ENCODE data around the gene TRIM38.

Gene TRIM38

DNA sequence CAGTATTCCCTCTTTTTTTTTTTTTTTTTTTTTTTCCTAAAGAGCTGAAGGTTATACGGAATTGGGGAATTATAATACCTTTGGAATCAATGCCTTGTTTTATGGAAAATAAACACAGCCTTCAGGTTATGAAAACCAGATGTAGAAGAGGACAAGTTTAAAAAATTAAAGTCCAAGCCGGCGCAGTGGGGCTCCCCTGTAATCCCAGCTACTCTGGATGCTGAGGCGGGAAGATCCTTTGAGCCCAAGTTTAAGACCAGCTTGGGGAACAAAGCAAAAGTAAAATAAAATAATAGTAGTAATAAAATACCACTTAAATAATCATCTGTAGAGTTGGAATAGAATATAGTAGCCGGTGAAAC lies 57.3 kb downstream of the TRIM38 start:
- no peaks in the 10 kb centered on the region for H3K27me3 Mint-ChIP-seq
- H3K27ac Mint-ChIP-seq: peak overlapping the region; percentile 99
- no peak for DNase-seq
- peaks cover 10% of the 10 kb centered on the region for H3K9me3 Mint-ChIP-seq
- peaks cover 7% of the 10 kb centered on the region for H3K36me3 Mint-ChIP-seq (ENCODE audit: low read depth)
- H3K4me3 Mint-ChIP-seq: peak overlapping the region; percentile 84
- peaks cover 65% of the 10 kb centered on the region for H3K4me1 Mint-ChIP-seq (ENCODE audit: low read depth)

- peak; percentile 80 for DNase-seq
- peaks cover 10% of the 10 kb centered on the region for H3K9me3 Mint-ChIP-seq
These were observed 57.9 kb downstream of the TRIM38 start for GRCh38 chr6:26020329-26021000.

DNA sequence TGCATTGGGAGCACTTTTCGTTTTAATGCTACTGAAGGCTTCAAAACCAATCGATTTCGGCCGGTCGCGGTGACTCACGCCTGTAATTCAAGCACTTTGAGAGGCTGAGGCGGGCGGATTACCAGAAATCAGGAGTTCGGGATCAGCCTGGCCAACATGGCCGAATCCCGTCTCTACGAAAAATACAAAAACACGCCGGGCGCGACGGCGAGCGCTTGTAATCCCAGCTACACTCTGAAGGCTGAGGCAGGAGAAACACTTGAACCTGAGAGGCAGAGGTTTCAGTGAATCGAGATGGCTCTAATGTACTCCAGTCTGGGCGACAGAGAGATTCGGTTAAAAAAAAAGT lies 58.4 kb downstream of the TRIM38 start:
- Mint-ChIP-seq H3K27ac (peak overlapping the region; percentile 99), H3K4me1 (ENCODE audit: low read depth) (peaks cover 74% of the 10 kb centered on the region), H3K4me3 (peak overlapping the region; percentile 84), H3K36me3 (ENCODE audit: low read depth) (peaks cover 7% of the 10 kb centered on the region), H3K27me3 (no peaks in the 10 kb centered on the region), H3K9me3 (peaks cover 10% of the 10 kb centered on the region)
- DNase-seq: peak; percentile 72

More at GRCh38 chr6:26020329-26021000, 57.9 kb downstream of the TRIM38 start:
- Mint-ChIP-seq H3K27me3 (no peaks in the 10 kb centered on the region), H3K4me1 (ENCODE audit: low read depth) (peaks cover 69% of the 10 kb centered on the region), H3K27ac (peak overlapping the region; percentile 99), H3K4me3 (peak overlapping the region; percentile 84), H3K36me3 (ENCODE audit: low read depth) (peaks cover 7% of the 10 kb centered on the region)

DNA sequence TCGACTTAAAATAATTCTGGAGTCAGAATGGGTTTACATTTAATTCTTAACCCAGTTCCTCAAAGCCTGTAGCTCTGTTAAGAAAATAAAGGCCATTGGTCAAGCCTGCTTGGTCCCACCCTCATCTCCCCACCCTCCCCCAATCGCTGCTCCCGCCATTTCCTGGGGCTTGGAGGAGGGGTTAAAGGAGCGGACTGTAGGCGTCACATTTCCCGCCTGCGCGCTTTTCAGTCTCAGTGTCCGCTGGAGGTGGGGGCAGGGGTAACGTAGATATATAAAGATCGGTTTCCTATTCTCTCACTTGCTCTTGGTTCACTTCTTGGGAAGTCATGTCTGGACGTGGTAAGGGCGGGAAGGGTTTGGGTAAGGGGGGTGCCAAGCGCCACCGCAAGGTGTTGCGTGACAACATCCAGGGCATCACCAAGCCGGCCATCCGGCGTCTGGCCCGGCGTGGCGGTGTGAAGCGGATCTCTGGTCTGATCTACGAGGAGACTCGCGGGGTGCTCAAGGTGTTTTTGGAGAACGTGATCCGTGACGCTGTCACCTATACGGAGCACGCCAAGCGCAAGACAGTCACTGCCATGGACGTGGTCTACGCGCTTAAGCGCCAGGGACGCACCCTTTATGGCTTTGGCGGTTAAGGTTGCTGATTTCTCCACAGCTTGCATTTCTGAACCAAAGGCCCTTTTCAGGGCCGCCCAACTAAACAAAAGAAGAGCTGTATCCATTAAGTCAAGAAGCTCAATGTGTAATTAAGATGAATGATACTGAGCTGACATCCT lies 58.9 kb downstream of the TRIM38 start:
- peaks cover 10% of the 10 kb centered on the region for H3K9me3 Mint-ChIP-seq

DNA sequence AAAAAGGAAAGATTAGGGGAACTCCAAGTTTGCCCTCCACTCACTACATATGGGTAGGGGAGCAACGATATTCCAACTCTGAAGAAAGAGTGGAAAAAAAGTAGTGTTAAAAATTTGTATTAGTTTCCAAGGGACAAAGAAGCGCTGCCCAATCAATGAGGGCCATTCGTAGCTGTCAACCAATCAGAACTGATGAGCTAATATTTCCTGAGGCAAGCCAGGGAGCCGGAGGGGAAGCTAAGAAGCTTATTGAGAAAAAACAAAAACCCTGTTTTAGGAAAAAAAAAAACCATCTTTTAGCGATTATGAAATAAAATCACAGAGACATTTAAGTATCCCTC lies 59.5 kb downstream of the TRIM38 start:
- no peaks in the 10 kb centered on the region for H3K27me3 Mint-ChIP-seq
- H3K27ac Mint-ChIP-seq: peak overlapping the region; percentile 99
- H3K9me3 Mint-ChIP-seq: peaks cover 10% of the 10 kb centered on the region
- no peak for DNase-seq
- H3K4me1 Mint-ChIP-seq (ENCODE audit: low read depth): peaks cover 77% of the 10 kb centered on the region
- H3K36me3 Mint-ChIP-seq (ENCODE audit: low read depth): peaks cover 12% of the 10 kb centered on the region
- peak overlapping the region; percentile 84 for H3K4me3 Mint-ChIP-seq

More for the DNA sequence above, 58.9 kb downstream of the TRIM38 start:
- H3K27ac Mint-ChIP-seq: peak overlapping the region; percentile 99
- H3K4me1 Mint-ChIP-seq (ENCODE audit: low read depth): peaks cover 77% of the 10 kb centered on the region
- H3K4me3 Mint-ChIP-seq: peak overlapping the region; percentile 84
- H3K27me3 Mint-ChIP-seq: no peaks in the 10 kb centered on the region
- H3K36me3 Mint-ChIP-seq (ENCODE audit: low read depth): peaks cover 7% of the 10 kb centered on the region
- peak; percentile 84 for DNase-seq

- Mint-ChIP-seq H3K36me3 (ENCODE audit: low read depth) (peaks cover 13% of the 10 kb centered on the region), H3K27ac (peak overlapping the region; percentile 99), H3K27me3 (no peaks in the 10 kb centered on the region), H3K4me3 (peak overlapping the region; percentile 84), H3K9me3 (peaks cover 10% of the 10 kb centered on the region), H3K4me1 (ENCODE audit: low read depth) (peaks cover 77% of the 10 kb centered on the region)
- DNase-seq: no peak
These were observed 60.1 kb downstream of the TRIM38 start for GRCh38 chr6:26022737-26023136.

- Mint-ChIP-seq H3K4me1 (ENCODE audit: low read depth) (peaks cover 75% of the 10 kb centered on the region), H3K36me3 (ENCODE audit: low read depth) (peaks cover 11% of the 10 kb centered on the region), H3K27ac (peak overlapping the region; percentile 99), H3K27me3 (no peaks in the 10 kb centered on the region), H3K4me3 (no peak overlapping the region), H3K9me3 (peaks cover 1% of the 10 kb centered on the region)
- no peak for DNase-seq
These were observed 62.0 kb downstream of the TRIM38 start for GRCh38 chr6:26024651-26025046.

- Mint-ChIP-seq H3K27ac (peak overlapping the region; percentile 99), H3K4me1 (ENCODE audit: low read depth) (peaks cover 76% of the 10 kb centered on the region), H3K4me3 (peak overlapping the region; percentile 87), H3K9me3 (no peaks in the 10 kb centered on the region), H3K27me3 (no peaks in the 10 kb centered on the region), H3K36me3 (ENCODE audit: low read depth) (peaks cover 11% of the 10 kb centered on the region)
- no peak for DNase-seq
These were observed 62.7 kb downstream of the TRIM38 start for GRCh38 chr6:26025047-26025893.

DNA sequence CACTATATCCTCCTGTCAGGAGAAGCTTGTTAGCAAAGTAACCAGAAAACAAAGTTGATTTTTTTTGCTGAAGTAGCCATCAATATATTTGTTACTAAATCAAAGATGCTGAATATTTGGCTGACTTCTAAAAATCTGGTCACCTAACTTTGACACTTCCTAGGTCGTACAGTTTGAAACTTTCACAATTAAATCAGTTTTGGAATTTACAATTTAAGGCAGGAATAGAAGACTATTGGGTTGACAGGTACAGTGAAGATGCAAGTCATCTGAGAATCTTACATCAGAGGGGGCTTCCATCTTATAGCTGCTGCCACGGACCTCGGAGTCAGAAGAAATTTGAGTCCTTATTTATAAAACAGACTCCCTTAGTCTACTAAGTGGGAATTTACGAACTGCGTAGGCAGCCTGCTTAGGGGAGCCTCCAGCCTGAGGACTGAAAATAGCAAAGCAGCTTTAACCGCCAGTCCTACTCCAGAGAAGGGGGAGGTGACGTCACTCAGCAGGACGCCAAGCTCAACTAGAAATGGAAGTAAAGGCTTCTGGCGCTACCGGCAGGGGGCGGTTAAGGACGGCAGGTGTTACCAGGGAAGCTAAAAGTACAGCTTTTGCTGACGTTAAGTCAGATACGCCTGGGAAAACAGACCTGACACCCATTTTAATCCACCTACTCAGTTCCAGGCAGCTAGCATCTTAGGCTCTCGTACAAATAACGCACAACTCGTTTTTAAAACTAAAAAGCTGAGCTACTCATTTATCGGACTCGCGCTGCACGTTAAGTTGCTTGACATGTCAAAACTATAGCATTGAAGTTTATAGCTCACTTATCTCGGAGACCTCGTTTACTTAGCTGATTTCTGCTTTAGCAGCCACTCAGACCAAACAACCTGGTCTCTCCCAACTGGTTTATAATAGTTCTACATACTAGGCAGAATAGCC lies 63.6 kb downstream of the TRIM38 start:
- peak overlapping the region; percentile 87 for H3K4me3 Mint-ChIP-seq
- no peaks in the 10 kb centered on the region for H3K9me3 Mint-ChIP-seq
- peak; percentile 85 for DNase-seq
- peak overlapping the region; percentile 99 for H3K27ac Mint-ChIP-seq
- H3K27me3 Mint-ChIP-seq: no peaks in the 10 kb centered on the region
- peaks cover 7% of the 10 kb centered on the region for H3K36me3 Mint-ChIP-seq (ENCODE audit: low read depth)
- peaks cover 70% of the 10 kb centered on the region for H3K4me1 Mint-ChIP-seq (ENCODE audit: low read depth)

- Mint-ChIP-seq H3K4me1 (ENCODE audit: low read depth) (peaks cover 72% of the 10 kb centered on the region), H3K27ac (peak overlapping the region; percentile 99), H3K9me3 (no peaks in the 10 kb centered on the region), H3K36me3 (ENCODE audit: low read depth) (peaks cover 8% of the 10 kb centered on the region), H3K27me3 (no peaks in the 10 kb centered on the region), H3K4me3 (peak overlapping the region; percentile 87)
- DNase-seq: peak; percentile 89
These were observed 64.4 kb downstream of the TRIM38 start for GRCh38 chr6:26026833-26027490.

DNA sequence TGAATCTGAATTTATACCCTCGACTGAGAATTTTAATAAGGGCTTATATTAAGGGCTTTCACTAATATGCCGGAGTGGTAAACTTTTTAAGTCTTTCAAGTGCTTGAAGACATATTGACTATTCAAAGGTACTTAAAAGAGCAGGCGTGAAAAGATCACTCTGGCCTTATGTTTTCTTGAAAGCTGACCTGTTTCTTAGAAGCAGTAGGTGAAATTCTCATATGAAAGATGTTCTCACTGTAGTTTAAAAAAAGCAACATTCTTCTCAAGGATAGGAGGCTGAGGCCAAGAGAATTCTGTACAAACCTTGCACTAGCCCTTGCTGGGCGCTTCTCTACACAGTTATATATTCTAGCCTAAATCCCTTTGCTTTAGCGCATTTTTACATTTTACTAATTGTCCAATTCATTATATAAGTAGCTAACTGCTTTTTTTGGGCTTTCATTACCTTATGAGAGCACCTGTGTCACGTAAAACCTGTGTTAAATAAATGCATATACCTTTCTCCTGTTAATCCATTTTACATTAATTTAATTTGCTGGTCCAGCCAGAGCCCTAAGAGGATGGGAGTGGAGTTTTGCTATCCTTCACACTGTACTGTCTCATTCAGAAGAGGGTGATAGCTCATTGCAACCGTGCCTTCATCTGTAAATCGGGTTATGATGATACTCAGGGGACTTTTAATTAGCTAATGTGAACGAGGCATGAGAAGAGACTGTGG lies 65.0 kb downstream of the TRIM38 start:
- H3K4me3 Mint-ChIP-seq: peak overlapping the region; percentile 87
- H3K36me3 Mint-ChIP-seq (ENCODE audit: low read depth): peaks cover 8% of the 10 kb centered on the region
- H3K27me3 Mint-ChIP-seq: no peaks in the 10 kb centered on the region
- DNase-seq: no peak
- peak overlapping the region; percentile 99 for H3K27ac Mint-ChIP-seq
- no peaks in the 10 kb centered on the region for H3K9me3 Mint-ChIP-seq
- H3K4me1 Mint-ChIP-seq (ENCODE audit: low read depth): peaks cover 71% of the 10 kb centered on the region

DNA sequence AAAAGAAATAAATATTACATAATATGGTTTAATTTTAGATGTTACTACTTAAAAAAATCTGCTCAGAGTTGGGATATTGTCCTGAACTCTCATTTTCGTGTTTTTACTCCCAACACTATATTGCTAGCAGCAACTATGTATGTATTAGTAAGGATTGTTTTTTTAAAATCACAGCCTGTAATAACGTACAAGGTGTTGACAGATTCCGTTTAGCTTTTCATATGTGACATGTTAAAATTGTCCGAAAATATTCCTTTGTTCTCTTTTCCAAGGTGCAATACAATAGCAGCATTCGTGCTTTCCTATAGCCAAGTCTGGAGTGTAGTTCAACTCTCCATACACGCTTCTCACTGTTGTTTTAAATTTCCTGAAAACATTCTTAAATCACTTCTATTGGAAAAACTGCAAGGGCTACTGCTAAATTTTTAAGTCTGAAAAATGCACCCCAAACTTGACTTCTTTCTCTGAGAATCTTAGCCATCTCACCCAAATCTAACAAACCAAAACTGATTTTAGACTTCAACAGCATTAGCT lies 65.7 kb downstream of the TRIM38 start:
- Mint-ChIP-seq H3K27me3 (no peaks in the 10 kb centered on the region), H3K9me3 (no peaks in the 10 kb centered on the region)

More for the DNA sequence above, 65.7 kb downstream of the TRIM38 start:
- peaks cover 75% of the 10 kb centered on the region for H3K4me1 Mint-ChIP-seq (ENCODE audit: low read depth)
- H3K36me3 Mint-ChIP-seq (ENCODE audit: low read depth): peaks cover 11% of the 10 kb centered on the region
- H3K4me3 Mint-ChIP-seq: no peak overlapping the region
- no peak for DNase-seq
- peak overlapping the region; percentile 99 for H3K27ac Mint-ChIP-seq

Data from activated T-cell treated with anti-CD3 and anti-CD28 coated beads, Interleukin-2, amount 50 U/mL, for 24 hours (primary cell).